ENCODE results near the gene USP7. TPM values are rescaled to one million over a fixed set of nuclear protein-coding genes. Genes with fewer than 3 reads are reported as not detected.

The USP7 gene
- total RNA-seq, 4 donors from 2014 or later, result 62.5 to 109 (median 89.1) TPM

GRCh38 chr16:8865145-8865882, 98.4 kb downstream of the USP7 start:
- H3K27me3 ChIP-seq, result no peaks in the 10 kb centered on the region
- TF ChIP-seq CTCF (IDR thresholded peaks at IDR 0.05), result no peak
- TF ChIP-seq POLR2A (IDR thresholded peaks at IDR 0.05), result no peak
- H3K36me3 ChIP-seq, result peaks cover 0 to 6% (median 0%) of the 10 kb centered on the region in 3 donors
- no peak for DNase-seq
- intact Hi-C loops (cut with DNase I), result no loop called here
- H3K27ac ChIP-seq, result peak overlapping the region in 3 of 4 donors; percentile 36 to 95 (median 57)
- no peaks in the 10 kb centered on the region for H3K9me3 ChIP-seq
- peak overlapping the region in 1 of 4 donors; percentile 20 for H3K4me3 ChIP-seq
- H3K4me1 ChIP-seq, result peaks cover 46 to 94% (median 68%) of the 10 kb centered on the region in 3 donors
- 90 to 95% methylated on average over 6 to 13 of the region's 14 CpGs for WGBS, 2 donors

- DNase-seq, result no peak
- Histone ChIP-seq H3K36me3 (peaks cover 0 to 8% (median 0%) of the 10 kb centered on the region in 3 donors), H3K27ac (peak overlapping the region in 3 of 4 donors; percentile 36 to 57 (median 52)), H3K4me1 (peaks cover 46 to 94% (median 70%) of the 10 kb centered on the region in 3 donors), H3K9me3 (no peaks in the 10 kb centered on the region), H3K27me3 (no peaks in the 10 kb centered on the region), H3K4me3 (peak overlapping the region in 1 of 4 donors; percentile 20)
- WGBS, 2 donors, result 51 to 59% methylated on average over 5 to 9 of the region's 13 CpGs
- intact Hi-C loops (cut with DNase I), result no loop called here
- TF ChIP-seq CTCF (IDR thresholded peaks at IDR 0.05) (no peak), POLR2A (IDR thresholded peaks at IDR 0.05) (no peak)
Measured at GRCh38 chr16:8864480-8865110, 99.1 kb downstream of the USP7 start.

- Histone ChIP-seq H3K4me3 (no peak overlapping the region), H3K4me1 (peaks cover 46 to 96% (median 75%) of the 10 kb centered on the region in 3 donors), H3K27ac (peak overlapping the region; percentile 24 to 61 (median 54)), H3K36me3 (peaks cover 0 to 16% (median 5%) of the 10 kb centered on the region in 3 donors), H3K9me3 (no peaks in the 10 kb centered on the region), H3K27me3 (no peaks in the 10 kb centered on the region)
- 53 to 57% methylated on average over 11 to 12 of the region's 17 CpGs for WGBS, 2 donors
- TF ChIP-seq CTCF (IDR thresholded peaks at IDR 0.05), result no peak
- TF ChIP-seq POLR2A (IDR thresholded peaks at IDR 0.05), result no peak
- intact Hi-C loops (cut with DNase I), result no loop called here
- DNase-seq, result no peak
Measured at GRCh38 chr16:8863594-8864424, 99.9 kb downstream of the USP7 start.

DNA sequence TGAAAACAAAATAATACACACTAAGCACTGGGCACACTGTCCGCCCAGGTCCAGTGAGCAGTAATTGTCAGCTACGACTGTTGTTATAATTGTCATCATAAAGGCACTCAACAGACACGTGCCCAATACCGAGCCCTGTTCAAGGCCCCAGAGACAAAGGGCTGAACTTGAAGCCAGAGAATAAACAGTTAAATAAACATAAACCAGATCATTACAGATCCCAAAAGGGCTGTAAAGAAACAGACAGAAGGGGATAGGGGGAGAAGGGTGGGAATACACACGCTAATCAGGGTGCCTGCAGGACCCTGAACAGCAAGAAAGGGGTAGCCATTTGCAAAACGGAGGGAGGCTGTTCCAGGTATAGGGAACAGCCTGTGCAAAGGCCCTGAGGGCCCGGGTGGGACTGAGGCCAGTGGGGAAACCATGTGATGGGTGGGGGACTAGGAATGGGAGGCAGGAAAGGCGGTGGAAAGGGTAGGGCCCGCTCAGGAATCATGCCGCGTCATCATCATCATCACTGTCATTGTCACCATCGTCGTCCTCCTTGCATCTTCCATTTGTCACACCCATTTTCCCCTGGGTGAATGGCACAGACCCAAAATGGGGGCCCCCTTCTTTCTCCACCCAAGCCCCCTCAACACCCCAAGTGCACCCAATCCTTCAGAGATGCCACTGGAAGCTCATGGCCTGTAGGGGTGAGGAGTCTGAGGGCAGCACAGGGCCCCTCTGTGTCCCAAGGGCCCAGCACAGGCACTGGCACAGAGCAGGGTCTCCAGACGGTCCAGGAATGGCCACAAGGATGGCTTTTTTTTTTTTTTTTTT, 101.2 kb downstream of the USP7 start:
- intact Hi-C loops (cut with DNase I), result no loop called here
- Histone ChIP-seq H3K4me3 (no peak overlapping the region), H3K4me1 (peaks cover 43 to 96% (median 76%) of the 10 kb centered on the region in 3 donors), H3K27me3 (no peaks in the 10 kb centered on the region), H3K27ac (peak overlapping the region in 2 of 4 donors; percentile 52 to 65), H3K9me3 (no peaks in the 10 kb centered on the region), H3K36me3 (peaks cover 8 to 27% (median 15%) of the 10 kb centered on the region in 3 donors)
- DNase-seq, result no peak
- TF ChIP-seq POLR2A (IDR thresholded peaks at IDR 0.05) (no peak), CTCF (IDR thresholded peaks at IDR 0.05) (no peak)
- WGBS, 2 donors, result 80 to 81% methylated on average over 14 of the region's 14 CpGs

Measured in esophagus squamous epithelium (tissue), 5 donors.